Immature natural killer cell (primary cell): ENCODE results near the gene ALDH3B1. TPM values are rescaled to one million over a fixed set of nuclear protein-coding genes. Genes with fewer than 3 reads are reported as not detected.

Source experiments
- DNase-seq, 3 donors: peaks; one replicate each; pipeline ENCODE4 v3.0.0; 2022; ENCODE audit warnings: mixed read lengths in 1 of 3
- H3K27ac Mint-ChIP-seq, 6 donors: one replicate each; pipeline ENCODE4 v1.8.0; 2020; ENCODE audit warnings: mixed read lengths in 6 of 6, mild to moderate bottlenecking in 5 of 6, inconsistent platforms in 4 of 6, moderate library complexity in 3 of 6
- H3K27me3 Mint-ChIP-seq, 3 donors: one replicate each; pipeline ENCODE4 v1.8.0; 2020 to 2021; ENCODE audit warnings: low read depth in 3 of 3, mild to moderate bottlenecking in 3 of 3, mixed read lengths in 3 of 3, moderate library complexity in 3 of 3, inconsistent platforms in 1 of 3
- H3K36me3 Mint-ChIP-seq, 3 donors: one replicate each; pipeline ENCODE4 v1.8.0; 2020; ENCODE audit warnings: mixed read lengths in 3 of 3, inconsistent platforms in 2 of 3, mild to moderate bottlenecking in 2 of 3
- H3K4me1 Mint-ChIP-seq, 2 donors: one replicate each; pipeline ENCODE4 v1.8.0; 2020; ENCODE audit warnings: inconsistent platforms in 2 of 2, mild to moderate bottlenecking in 2 of 2, mixed read lengths in 2 of 2, moderate library complexity in 1 of 2
- H3K4me3 Mint-ChIP-seq, 5 donors: one replicate each; pipeline ENCODE4 v1.8.0; 2020; ENCODE audit warnings: mild to moderate bottlenecking in 5 of 5, mixed read lengths in 5 of 5, inconsistent platforms in 3 of 5, moderate library complexity in 3 of 5
- H3K9me3 Mint-ChIP-seq, 6 donors: one replicate each; pipeline ENCODE4 v1.8.0; 2020; ENCODE audit warnings: mild to moderate bottlenecking in 6 of 6, mixed read lengths in 6 of 6, inconsistent platforms in 4 of 6, moderate library complexity in 3 of 6
- polyA plus RNA-seq, 3 donors: library from polyadenylated mRNA; unstranded; fragments of 300-500 nt; fragmentation: Illumina TruSeq; gene quantifications; one replicate each; pipeline ENCODE4 v1.2.3, GENCODE V29; 2021

Gene ALDH3B1
- polyA plus RNA-seq, 3 donors from 2014 or later, result 3.4 to 3.8 TPM; not detected in 1

GRCh38 chr11:68052137-68052873, 42.2 kb downstream of the ALDH3B1 start:
- H3K4me1 Mint-ChIP-seq, result no peaks in the 10 kb centered on the region
- no peak overlapping the region for H3K4me3 Mint-ChIP-seq
- H3K9me3 Mint-ChIP-seq, result no peaks in the 10 kb centered on the region

DNA sequence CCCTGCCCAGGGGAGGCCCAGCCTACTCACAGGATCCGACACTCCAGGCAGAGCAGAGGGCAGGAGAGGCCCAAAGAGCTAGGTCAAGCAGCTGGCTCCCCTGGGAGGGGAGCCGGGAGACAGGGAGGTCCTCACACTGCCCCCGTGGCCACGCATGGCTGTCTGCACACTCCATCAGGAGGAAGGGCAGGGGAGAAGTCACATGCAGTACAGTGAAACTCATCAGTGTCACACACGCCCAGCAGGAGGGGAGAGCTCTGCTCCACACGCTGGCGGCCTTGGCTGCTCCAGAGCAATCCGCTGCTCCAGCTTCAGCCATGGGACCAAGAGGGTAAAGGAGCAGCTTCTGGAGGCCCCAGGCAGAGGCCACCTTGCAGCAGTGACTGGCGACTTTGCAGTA, 43.0 kb downstream of the ALDH3B1 start:
- Mint-ChIP-seq H3K4me1 (no peaks in the 10 kb centered on the region), H3K27me3 (peaks cover 0 to 4% (median 3%) of the 10 kb centered on the region in 3 donors), H3K27ac (peak overlapping the region in 3 of 6 donors; percentile 34 to 61 (median 48)), H3K9me3 (no peaks in the 10 kb centered on the region), H3K36me3 (peaks cover 0 to 13% (median 4%) of the 10 kb centered on the region in 3 donors), H3K4me3 (no peak overlapping the region)
- no peak for DNase-seq

More at GRCh38 chr11:68052137-68052873, 42.2 kb downstream of the ALDH3B1 start:
- Mint-ChIP-seq H3K27ac (peak overlapping the region in 4 of 6 donors; percentile 5 to 61 (median 44)), H3K36me3 (peaks cover 0 to 13% (median 3%) of the 10 kb centered on the region in 3 donors), H3K27me3 (peaks cover 0 to 4% (median 3%) of the 10 kb centered on the region in 3 donors)
- no peak for DNase-seq

GRCh38 chr11:68053981-68054812, 44.1 kb downstream of the ALDH3B1 start:
- no peak for DNase-seq
- Mint-ChIP-seq H3K36me3 (peaks cover 0 to 13% (median 10%) of the 10 kb centered on the region in 3 donors), H3K27ac (peak overlapping the region in 4 of 6 donors; percentile 44 to 80 (median 70))

GRCh38 chr11:68056317-68057285, 46.5 kb downstream of the ALDH3B1 start:
- H3K4me3 Mint-ChIP-seq, result no peak overlapping the region
- H3K4me1 Mint-ChIP-seq, result no peaks in the 10 kb centered on the region
- no peaks in the 10 kb centered on the region for H3K9me3 Mint-ChIP-seq
- H3K27ac Mint-ChIP-seq, result peak overlapping the region in 1 of 6 donors; percentile 23
- peaks cover 0 to 17% (median 13%) of the 10 kb centered on the region in 3 donors for H3K36me3 Mint-ChIP-seq
- H3K27me3 Mint-ChIP-seq, result peaks cover 0 to 4% (median 3%) of the 10 kb centered on the region in 3 donors
- no peak for DNase-seq

More at GRCh38 chr11:68053981-68054812, 44.1 kb downstream of the ALDH3B1 start:
- Mint-ChIP-seq H3K27me3 (peaks cover 0 to 4% (median 3%) of the 10 kb centered on the region in 3 donors), H3K4me1 (no peaks in the 10 kb centered on the region), H3K9me3 (no peaks in the 10 kb centered on the region), H3K4me3 (no peak overlapping the region)

DNA sequence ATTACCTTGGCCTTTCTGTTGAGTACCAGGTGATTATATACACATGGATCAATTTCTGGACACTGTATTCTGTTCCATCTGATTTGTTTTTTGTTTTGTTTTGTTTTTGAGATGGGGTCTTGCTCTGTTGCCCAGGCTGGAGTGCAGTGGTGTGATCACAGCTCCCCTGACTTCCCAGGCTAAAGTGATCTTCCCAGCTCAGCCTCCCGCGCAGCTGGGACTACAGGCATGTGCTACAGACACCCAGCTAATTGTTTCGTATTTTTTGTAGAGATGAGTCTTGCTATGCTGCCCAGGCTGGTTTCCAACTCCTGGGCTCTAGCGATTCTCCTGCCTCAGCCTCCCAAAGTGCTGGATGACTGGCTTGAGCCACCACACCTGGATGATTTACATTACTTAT, 47.7 kb downstream of the ALDH3B1 start:
- H3K4me1 Mint-ChIP-seq, result no peaks in the 10 kb centered on the region
- H3K27me3 Mint-ChIP-seq, result peaks cover 0 to 3% (median 3%) of the 10 kb centered on the region in 3 donors
- peaks cover 0 to 17% (median 16%) of the 10 kb centered on the region in 3 donors for H3K36me3 Mint-ChIP-seq
- H3K27ac Mint-ChIP-seq, result peak overlapping the region in 1 of 6 donors; percentile 25
- no peak for DNase-seq
- H3K9me3 Mint-ChIP-seq, result no peaks in the 10 kb centered on the region
- no peak overlapping the region for H3K4me3 Mint-ChIP-seq

GRCh38 chr11:68061508-68061907, 51.4 kb downstream of the ALDH3B1 start:
- peaks cover 0 to 31% (median 29%) of the 10 kb centered on the region in 3 donors for H3K36me3 Mint-ChIP-seq
- no peaks in the 10 kb centered on the region for H3K4me1 Mint-ChIP-seq
- DNase-seq, result no peak
- no peak overlapping the region for H3K27ac Mint-ChIP-seq
- H3K9me3 Mint-ChIP-seq, result no peaks in the 10 kb centered on the region
- no peak overlapping the region for H3K4me3 Mint-ChIP-seq
- peaks cover 0 to 1% (median 0%) of the 10 kb centered on the region in 3 donors for H3K27me3 Mint-ChIP-seq

- no peaks in the 10 kb centered on the region for H3K27me3 Mint-ChIP-seq
- no peaks in the 10 kb centered on the region for H3K4me1 Mint-ChIP-seq
- no peak overlapping the region for H3K27ac Mint-ChIP-seq
- H3K4me3 Mint-ChIP-seq, result no peak overlapping the region
- H3K9me3 Mint-ChIP-seq, result no peaks in the 10 kb centered on the region
- DNase-seq, result no peak
- peaks cover 10 to 45% (median 27%) of the 10 kb centered on the region in 3 donors for H3K36me3 Mint-ChIP-seq
Measured at GRCh38 chr11:68064926-68065325, 54.8 kb downstream of the ALDH3B1 start.

DNA sequence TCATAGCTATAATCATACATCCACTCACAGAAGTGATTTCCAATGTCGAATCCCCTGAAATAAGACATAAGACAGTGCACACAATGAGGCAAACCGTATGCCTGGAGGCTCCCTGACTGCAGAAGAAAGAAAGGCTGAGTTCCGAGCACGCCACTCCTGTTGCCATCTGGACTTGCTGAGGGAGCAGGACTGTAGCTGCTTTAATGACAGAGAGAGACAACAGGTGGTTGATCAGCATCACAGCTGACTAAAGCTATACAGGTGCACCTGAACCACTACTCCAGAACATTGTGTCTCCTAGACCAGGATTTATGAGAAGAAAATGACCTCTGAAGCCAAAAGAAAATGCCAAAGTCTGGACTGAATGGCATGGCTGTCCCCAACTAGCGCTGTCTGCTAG, 55.7 kb downstream of the ALDH3B1 start:
- DNase-seq, result no peak
- Mint-ChIP-seq H3K36me3 (peaks cover 10 to 42% (median 25%) of the 10 kb centered on the region in 3 donors), H3K27ac (no peak overlapping the region), H3K4me3 (no peak overlapping the region), H3K9me3 (no peaks in the 10 kb centered on the region), H3K4me1 (no peaks in the 10 kb centered on the region), H3K27me3 (no peaks in the 10 kb centered on the region)

DNA sequence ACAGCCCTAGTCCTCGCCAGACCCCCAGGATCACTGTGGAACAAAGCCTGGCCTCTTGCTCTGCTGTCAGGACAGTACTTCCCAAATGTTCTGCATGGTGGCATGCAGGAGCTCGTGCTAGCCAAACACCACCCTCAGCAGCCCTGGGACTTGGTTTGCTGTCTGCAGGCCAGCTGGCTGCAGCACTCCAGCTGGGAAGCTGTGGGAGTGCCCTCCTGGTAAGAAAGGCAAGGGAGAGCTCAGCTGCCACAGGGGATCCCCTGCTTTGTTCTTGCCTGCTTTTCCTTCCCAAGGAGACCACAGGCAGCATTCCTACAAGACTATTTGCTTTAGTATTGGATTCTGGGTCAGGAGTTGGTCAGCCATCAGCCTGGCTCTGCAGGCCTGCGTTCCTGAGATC, 56.6 kb downstream of the ALDH3B1 start:
- no peaks in the 10 kb centered on the region for H3K27me3 Mint-ChIP-seq
- H3K9me3 Mint-ChIP-seq, result no peaks in the 10 kb centered on the region
- peaks cover 10 to 39% (median 22%) of the 10 kb centered on the region in 3 donors for H3K36me3 Mint-ChIP-seq
- H3K4me3 Mint-ChIP-seq, result no peak overlapping the region
- H3K4me1 Mint-ChIP-seq, result no peaks in the 10 kb centered on the region
- H3K27ac Mint-ChIP-seq, result no peak overlapping the region
- no peak for DNase-seq

- no peaks in the 10 kb centered on the region for H3K9me3 Mint-ChIP-seq
- peak overlapping the region in 1 of 6 donors; percentile 22 for H3K27ac Mint-ChIP-seq
- H3K4me1 Mint-ChIP-seq, result no peaks in the 10 kb centered on the region
- H3K36me3 Mint-ChIP-seq, result peaks cover 10 to 38% (median 20%) of the 10 kb centered on the region in 3 donors
- H3K27me3 Mint-ChIP-seq, result no peaks in the 10 kb centered on the region
- no peak overlapping the region for H3K4me3 Mint-ChIP-seq
- no peak for DNase-seq
Measured at GRCh38 chr11:68067991-68068390, 57.9 kb downstream of the ALDH3B1 start.

- H3K4me3 Mint-ChIP-seq, result no peak overlapping the region
- DNase-seq, result no peak
- peaks cover 4 to 21% (median 10%) of the 10 kb centered on the region in 3 donors for H3K36me3 Mint-ChIP-seq
- no peak overlapping the region for H3K27ac Mint-ChIP-seq
- no peaks in the 10 kb centered on the region for H3K4me1 Mint-ChIP-seq
- H3K27me3 Mint-ChIP-seq, result peaks cover 0 to 3% (median 0%) of the 10 kb centered on the region in 3 donors
- H3K9me3 Mint-ChIP-seq, result no peaks in the 10 kb centered on the region
Measured at GRCh38 chr11:68071281-68072048, 61.3 kb downstream of the ALDH3B1 start.

- H3K36me3 Mint-ChIP-seq, result peaks cover 2 to 7% (median 3%) of the 10 kb centered on the region in 3 donors
Measured at GRCh38 chr11:68074584-68075352, 64.6 kb downstream of the ALDH3B1 start.

More at GRCh38 chr11:68074584-68075352, 64.6 kb downstream of the ALDH3B1 start:
- Mint-ChIP-seq H3K27me3 (peaks cover 0 to 5% (median 4%) of the 10 kb centered on the region in 3 donors), H3K4me1 (peaks cover 2 to 6% of the 10 kb centered on the region in 2 donors), H3K9me3 (no peaks in the 10 kb centered on the region), H3K27ac (no peak overlapping the region), H3K4me3 (no peak overlapping the region)
- DNase-seq, result no peak
